RPMI8226 (cell line): Measurements from ENCODE around the gene DNAJB6.

ENCODE experiments used
- DNase-seq: peaks from one replicate; pipeline ENCODE4 v3.0.0-alpha.2; 2015

The DNAJB6 gene

DNA sequence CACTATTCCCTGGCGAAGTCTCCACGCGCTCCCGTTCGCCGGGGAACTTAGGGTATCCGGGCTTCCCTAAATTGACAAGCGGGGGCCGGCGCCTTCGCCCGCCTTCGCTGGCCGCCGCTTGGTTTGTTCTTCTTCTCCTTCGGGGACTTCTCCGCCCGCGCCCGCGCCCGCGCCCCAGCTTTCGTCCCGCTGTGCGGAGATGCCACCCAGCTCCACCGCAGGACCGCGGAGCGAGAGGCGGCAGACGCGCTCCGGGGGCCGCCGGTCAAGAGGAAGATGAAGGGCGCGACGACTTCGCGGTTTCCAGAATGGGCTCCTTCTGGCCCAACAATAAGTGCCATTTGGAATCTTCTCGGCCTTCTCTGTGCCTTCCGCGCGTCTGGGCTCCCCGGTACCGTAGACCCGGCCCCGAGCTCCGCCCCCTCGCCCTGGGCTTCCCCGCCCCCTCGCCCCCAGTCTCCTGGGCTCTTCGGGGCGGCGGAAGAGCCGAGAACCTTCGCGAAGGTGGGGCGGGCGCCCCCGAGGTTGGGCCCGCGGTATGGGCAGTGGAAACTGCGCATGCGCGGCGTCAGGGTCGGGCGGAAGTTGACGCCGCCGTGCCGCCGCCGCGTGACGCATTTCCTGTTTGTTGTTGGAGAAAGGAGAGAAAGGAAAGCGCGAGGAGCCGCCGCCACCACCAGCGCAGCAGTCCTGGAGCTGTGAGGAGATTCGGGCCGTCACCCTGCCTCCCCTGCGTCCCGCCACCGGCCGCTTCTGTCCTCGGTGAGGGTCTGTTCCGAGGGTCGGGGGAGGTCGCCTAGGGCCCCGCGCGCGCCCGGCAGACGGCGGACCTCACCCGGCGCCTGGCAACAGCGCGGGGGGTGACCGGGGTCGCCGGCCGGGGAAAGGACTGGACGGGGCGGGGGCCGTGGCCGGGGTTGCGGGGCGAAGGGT is at the start of gene DNAJB6:
Gene DNAJB6, plus strand, starts transcription at position 622 of the 933 bp plus-strand sequence. CDS start 21,569 bp downstream, outside the sequence.
- peak; percentile 97 for DNase-seq

DNA sequence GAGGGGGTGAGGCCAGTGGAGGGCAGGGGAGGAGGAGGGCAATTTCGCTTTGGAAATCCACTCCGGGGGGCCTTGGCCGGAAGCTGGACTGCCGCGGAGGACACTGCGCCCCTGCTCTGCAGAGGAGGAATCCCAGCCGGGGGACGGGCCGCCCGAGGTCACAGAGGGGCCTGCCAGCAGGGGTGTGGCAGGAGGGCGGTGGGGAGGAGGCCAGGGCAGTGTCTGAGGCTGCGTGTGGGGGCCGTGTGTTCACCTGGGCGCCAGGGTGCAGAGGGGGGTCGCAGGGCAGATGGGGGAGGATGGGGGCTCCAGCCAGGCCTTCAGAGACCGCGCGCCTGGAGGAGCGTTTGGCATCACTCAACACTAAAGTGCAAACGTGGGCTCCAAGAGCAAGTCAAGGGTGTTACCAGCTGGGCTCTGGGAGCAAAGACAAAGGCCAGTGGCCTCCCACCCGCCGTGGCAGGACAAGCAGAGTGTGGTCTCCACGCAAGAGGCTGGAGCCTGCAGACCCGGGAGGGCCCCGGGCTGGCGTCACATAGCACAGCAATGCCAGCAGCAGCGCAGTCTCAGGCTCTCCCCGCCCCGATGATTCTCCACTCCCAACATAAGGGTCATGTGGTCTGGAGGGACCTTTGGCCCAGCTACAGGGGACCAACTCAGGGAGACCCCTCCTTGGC is 45.3 kb upstream of the DNAJB6 start:
- no peak for DNase-seq

DNA sequence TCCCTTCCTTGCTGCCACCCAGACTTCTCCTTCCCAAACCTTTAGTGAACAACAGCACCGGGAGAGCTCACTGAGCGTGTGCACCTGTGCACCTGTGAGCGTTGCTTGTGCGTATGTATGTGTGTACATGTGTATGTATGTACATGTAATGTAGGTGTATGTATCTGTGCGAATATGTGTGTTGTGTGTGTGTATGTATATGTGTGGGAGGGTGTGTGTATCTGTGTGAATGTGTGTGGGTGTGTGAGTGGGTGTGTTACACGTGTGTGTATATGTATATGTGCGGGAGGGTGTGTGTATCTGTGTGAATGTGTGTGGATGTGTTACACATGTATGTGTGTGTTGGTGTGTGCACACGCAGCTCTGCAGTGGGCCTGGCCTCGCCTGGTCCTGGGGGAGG is 44.5 kb upstream of the DNAJB6 start:
- no peak for DNase-seq

DNA sequence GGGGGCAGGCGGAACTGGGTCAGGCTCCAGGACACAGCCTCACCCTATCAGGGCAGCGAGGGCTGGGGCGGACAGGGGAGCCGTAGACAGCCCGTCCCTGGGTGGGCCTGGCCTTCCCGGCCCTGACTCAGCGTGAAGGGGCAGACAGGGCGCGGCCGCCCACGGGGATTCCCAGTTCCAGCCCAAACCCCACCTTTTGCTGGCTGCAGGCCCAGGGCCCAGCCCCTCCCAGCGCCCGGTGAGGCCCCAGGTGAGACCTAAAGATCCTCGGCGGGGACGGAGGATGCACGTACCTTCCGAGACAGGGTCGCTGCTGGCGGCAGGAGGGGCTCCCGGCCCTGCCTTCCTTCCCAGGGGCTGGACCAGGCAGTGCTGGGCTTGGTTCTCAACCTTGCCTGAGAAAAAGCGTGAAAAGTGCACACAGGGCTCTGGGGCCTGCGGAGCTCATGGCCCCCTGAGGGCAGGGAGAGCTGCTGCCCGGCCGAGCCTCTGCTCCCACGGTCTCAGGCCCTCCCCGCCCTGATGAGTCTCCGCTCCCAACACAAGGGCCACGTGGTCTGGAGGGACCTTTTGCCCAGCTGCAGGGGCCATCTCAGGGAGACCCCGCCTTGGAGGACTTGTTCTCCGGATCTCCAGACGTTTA is 43.9 kb upstream of the DNAJB6 start:
- DNase-seq, result no peak

DNA sequence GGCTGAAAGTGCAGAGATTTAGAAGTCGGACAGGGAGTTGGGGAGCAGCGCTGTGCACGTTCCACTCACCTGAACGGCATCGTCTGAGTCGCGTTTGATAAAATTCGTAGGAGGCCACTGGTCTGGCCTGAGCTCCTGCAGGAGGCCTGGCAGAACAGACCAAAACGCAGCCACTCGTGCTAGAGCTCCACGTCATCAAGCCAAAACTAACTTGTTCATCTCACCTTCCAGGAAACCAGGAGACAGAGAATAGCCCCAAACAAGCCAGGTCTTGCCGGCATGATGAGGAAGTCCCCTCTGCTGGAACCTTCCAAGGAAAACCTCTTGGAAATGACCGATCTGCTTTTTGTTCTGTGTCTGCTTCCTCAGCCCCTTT is 43.4 kb upstream of the DNAJB6 start:
- DNase-seq, result no peak

DNA sequence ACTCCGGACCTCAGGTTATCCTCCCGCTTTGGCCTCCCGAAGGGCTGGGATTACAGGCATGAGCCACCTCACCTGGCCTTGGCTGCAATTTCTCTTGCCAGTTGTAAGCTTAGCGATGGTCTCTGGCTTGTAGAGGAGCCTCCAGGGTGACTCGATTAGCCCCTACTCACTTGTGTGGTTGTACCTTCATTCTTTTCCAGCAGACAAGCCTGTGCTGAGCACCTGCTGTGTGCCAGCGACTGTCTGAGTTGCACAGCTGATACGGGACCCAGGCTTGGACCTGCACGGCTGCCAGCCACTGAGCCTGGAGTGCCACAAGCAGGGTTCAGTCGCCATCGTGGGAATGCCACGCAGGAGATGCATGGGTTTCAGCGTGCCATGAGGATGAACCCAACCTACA is 42.0 kb upstream of the DNAJB6 start:
- no peak for DNase-seq

DNA sequence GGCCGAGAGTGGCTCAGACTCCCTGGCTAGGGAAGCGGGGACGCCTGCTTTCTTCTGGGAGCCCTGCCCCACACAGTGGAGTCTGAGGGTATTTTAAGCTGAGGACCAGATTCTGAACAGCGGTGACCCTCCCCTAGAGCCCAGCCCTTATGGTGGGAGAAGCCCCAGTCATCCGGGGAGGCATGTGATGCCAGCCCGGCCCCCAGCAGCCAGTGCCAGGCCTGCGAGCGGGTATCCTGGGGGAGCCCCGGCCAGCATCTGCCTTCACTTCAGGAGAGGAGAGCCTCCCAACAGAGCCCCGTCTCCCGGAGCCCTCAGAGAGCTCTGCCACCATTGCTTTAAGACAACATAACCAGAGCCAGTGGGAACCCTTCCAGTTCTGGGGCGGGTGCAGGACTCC is 41.5 kb upstream of the DNAJB6 start:
- DNase-seq, result no peak

DNA sequence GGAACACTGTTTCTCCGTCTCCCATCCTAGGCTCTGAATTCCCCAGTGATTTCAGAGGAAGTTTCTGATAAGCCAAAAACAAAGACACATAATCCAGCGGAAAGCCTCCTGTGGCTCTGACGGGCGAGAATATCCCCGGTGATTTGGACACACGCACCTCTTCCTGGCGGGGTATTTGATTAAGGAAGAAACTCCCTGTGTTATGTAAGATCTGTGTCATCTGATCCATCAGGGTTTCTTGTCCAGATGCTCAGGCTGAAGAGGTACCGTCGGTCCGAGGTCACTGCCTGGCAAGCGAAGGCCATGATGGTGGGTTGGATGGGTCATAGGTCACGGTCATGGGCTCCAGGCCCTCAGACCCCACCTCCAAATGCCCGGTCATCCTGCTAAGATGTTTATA is 39.6 kb upstream of the DNAJB6 start:
- no peak for DNase-seq

DNA sequence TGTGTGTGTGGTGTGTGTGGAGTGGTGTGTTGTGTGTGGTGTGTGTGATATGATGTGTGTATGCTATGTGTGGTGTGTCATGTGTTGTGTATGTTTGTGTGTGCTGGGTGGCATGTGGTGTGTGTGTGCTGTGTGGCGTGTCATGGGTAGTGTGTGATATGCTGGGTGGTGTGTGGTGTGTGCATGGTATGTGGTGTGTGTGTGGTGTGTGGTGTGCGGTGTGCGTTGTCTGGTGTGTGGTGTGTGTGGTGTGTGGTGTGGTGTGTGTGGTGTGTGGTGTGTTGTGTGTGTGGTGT is 37.5 kb upstream of the DNAJB6 start:
- DNase-seq, result no peak

DNA sequence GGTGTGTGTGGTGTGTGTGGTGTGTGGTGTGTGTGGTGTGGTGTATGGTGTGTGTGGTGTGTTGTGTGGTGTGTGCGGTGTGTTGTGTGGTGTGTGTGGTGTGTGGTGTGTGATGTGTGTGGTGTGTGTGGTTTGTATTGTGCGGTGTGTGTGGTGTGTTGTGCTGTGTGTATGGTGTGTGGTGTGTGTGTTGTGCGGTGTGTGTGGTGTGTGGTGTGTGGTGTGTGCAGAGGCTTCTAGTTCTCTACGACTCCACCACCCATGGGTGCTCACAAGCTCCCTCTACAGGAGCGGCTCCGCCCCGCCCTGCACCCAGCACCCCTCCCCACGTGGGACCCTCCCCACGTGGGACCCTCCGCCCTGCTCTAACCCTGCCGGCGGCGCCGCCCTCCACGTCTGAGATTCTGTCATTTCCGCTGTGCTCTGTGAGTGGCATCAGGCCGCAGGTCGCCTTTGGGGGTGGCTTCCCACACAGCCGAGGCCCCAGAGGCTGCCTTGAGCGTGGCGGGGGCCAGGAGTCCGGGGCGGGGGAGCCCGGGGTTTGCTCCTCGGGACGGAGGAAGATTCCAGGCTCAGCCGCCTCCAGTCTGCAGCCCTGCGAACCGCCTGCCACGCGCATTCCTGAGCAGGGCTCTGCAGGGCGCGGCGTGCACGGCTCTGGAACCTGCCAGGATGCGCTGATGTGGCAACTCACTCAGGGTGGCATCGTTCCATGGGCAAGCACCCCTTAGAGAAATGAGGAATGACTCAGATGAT is 37.0 kb upstream of the DNAJB6 start:
- no peak for DNase-seq

DNA sequence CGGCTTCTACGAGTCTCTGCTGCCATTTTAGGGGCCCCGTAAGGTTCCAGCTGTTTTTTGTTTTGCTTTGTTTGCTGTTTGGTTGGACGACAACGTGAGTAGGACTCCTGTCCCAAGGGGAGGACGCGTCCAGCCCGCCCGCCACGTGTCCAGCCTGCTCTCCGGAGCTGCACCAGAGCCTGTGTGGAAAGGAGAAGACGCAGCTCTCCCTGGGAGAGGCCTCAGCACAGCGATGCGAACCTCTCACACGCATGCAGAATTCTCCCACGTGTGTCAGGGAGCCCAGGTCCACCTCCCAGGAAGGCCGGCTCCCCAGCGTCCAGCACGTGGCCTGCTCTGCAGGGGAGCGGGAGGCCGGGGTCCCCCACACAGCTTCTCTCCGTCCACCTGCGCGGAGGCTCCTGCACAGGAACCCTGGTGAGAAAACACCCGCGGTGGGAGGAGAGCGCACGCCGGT is 36.4 kb upstream of the DNAJB6 start:
- DNase-seq, result no peak

DNA sequence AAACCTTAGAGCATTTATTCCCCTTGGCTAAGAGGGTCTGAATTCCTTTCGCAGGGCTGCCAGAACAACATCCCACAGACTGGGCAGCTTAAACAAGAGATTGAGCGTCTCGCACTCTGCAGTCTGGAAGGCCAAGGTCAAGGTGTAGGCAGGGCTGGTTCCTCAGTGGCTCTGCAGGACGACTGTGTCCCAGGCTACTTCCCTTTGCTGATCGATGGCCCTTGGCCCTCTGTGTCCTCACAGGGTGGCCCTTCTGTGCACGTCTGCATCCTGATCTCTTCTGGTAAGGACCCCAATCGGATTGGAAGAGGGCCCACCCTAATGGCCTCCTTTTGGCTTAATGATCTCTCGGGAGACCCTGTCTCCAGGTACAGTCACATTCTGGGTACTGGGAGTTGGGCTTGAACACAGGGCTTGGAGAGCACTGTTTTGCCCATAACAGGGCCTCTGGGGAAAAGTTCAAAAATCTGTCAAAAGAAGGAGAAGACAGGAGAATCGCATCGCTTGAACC is 35.1 kb upstream of the DNAJB6 start:
- no peak for DNase-seq

DNA sequence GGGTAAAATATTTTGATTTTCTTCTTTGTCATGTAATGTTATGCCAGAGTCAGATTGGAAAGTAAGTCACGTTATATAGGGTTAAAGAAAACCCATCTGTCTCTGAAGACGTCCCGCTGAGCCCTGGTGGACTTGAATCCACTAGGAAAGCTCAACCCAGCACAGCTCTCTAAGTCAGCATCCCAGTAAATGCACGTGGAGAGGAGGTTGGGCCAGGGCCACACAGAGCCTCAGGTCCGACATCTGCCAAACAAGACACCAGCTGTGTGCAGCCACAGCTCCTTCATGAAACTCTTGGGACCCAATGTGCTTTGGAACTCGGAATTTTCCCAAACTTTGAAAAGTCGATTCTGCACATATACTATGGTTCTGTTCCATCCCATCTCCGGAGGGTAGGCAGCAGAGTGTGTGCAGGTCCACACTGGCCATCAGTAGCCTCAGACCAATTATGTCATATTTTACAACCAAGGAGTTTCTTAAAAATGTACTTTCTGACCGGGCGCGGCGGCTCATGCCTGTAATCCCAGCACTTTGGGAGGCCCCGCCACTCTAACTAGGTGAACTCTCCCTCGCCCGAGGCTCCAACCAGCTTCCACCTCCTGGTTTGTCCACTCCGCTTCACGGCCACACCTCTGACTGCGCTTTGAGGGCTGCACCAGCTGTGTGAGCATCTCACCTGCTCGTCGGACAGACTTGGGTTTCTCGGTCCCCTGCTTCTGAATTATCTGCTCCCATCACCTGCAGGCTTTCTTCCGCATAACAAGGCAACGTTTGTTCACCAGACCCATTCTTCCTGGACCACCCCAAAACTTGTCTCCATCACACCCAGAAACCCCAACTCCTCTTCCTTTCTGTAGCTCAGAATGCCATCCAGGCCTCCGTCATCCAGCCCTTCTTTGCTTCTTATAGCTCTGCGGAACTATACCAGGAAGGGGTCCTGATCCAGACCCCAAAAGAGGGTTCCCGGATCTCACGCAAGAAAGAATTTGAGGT is 29.7 kb upstream of the DNAJB6 start:
- no peak for DNase-seq

DNA sequence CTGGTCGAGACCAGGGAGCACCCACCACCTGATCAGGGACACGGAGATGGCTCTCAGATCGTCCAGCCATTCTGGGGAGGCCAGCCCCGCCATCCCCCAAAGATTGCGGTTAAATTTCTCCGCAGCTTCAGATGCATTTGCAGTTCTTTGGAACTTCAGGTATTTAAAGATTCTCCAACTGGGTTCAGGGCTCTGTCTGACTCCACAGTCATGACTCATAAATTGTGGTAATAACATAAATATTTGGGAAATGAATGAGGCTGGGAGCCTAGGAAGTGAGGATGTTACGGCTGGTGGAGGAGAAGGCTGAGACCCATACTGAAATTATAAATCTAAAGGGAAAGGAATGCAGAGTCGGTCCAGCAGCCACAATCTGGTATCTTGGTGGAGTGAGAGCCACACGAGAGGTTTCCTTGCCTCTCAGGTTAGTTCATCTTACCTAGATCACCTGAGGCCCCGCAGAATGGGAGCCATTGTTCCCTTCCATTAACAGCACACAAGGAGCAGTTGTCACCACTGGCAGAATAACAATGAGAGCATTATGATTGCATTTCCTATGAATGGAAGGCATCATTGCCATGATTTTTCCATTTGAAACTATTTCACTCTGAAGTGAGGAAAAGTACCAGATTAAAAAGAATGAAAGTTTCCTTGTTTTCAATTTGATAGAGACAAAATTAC is 26.7 kb upstream of the DNAJB6 start:
- DNase-seq, result no peak

DNA sequence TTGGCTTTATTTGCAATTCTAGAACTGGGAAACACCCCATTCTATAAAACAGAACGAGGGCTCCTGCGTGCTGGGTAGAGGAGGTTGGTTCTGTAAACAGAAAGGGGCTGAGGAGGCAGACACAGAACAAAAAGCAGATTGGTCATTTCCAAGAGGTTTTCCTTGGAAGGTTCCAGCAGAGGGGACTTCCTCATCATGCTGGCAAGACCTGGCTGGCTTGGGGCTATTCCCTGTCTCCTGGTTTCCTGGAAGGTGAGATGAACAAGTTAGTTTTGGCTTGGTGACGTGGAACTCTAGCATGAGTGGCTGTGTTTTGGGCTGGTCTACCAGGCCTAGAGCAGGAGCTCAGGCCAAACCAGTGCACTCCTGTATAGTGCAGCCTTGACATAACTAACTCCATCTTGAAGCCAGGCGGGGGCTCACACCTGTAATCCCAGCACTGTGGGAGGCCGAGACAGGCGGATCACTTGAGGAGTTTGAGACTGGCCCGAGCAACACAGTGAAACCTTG is 26.1 kb upstream of the DNAJB6 start:
- no peak for DNase-seq

DNA sequence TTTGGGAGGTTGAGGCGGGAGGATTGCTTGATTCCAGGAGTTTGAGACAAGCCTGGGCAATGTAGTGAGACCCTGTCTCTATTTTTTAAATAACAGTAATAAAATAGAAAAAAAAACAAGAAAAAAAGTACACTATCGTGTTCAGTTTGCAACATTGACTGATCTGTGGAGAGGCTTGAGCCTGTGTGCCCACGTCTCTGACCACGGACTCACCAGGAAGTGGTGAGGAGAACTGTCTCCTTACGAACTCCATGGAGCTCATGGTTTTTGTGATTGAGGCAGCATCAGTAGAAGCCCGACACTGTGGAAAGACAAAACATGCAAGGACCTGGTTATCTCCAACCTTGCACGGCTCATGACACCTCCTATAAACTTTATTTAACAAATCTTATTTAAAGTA is 23.9 kb upstream of the DNAJB6 start:
- DNase-seq, result no peak

DNA sequence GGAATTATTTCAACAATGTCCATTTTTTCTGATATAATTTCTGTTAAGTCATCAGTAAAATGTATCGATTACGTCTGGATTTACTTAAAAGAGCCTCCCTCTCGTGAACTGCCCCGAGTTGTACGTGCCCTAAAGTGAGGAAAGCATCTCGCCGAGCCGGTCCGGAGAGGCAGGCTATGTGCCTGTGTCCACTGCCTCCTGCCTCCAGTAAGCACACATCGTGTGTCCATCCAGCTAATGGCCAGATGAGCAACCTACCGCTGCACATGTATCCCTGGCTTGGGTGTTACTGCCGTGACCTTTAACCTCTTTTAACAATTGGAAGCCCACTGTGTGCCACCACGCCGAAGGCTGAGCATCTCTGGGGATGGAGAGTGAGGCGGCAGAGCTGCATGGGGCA is 23.2 kb upstream of the DNAJB6 start:
- DNase-seq, result no peak

DNA sequence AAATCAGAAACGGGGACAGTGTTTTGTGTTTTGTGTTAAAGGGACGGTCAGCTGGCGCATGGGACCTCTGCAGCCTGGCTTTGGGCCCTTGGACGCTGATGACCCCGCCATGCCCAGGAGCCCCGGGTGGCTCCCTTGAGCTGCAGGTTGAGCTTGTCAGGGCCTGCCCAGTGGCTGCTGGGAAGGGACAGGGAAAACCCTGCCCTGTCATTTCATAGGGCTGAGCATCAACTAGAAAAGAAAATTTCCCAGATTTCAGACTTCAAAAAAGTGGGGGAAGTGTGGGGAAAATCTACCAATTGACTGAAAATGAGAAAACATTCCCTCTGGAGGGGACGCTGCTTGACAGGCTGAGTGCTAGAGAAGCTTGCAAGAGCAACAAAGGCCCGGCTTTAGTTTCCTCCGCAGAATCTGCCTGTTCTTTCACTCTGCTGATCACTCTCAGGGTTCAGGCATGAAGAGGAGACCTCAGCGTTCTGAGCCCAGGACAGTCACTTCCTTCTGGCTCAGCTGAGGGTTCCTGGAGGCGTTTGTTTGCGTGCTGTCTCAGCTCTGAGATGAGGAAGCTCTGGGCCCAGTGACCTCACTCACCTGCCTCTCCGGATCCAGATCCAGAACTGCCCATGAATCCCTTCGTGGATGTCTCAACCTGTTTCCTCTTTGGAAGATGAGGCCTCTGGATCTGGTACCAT is 18.6 kb upstream of the DNAJB6 start:
- peak; percentile 70 for DNase-seq

DNA sequence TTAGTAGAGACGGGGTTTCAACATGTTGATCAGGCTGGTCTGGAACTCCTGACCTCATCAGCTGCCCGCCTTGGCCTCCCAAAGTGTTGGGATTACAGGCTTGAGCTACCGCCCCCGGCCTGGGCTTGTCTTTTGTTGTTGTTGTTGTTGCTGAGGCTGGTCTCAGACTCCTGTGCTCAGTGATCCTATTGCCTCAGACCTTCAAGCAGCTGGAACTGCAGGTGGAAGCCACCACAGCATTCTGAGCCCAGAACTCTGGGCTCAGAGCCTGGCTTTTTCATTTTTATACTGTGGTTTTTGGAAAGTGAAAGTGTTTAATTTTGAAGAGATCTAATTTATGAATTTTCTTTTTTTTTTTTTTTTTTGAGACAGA is 16.2 kb upstream of the DNAJB6 start:
- DNase-seq, result peak; percentile 75

DNA sequence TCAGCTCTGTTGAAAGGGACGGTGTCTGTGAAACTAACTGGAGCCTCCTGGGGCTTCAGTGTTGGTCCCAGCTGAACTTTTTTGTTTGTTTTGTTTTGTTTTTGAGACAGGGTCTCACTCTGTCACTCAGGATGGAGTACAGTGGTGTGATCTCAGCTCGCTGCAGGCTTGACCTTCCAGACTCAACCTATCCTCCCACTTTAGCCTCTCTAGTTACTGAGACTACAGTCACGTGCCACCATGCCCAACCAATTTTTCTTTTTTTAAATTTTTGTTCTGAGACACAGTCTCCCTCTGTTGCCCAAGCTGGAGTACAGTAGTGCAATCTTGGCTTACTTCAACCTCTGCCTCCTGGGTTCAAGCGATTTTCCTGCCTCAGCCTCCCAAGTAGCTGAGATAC is 13.4 kb upstream of the DNAJB6 start:
- no peak for DNase-seq
